ENCODE results near the gene SUMO3.

Gene SUMO3

GRCh38 chr21:44758781-44759627 lies 58.9 kb downstream of the SUMO3 start:
- H3K4me3 Mint-ChIP-seq: no peak overlapping the region
- peaks cover 6% of the 10 kb centered on the region for H3K4me1 Mint-ChIP-seq
- no peaks in the 10 kb centered on the region for H3K9me3 Mint-ChIP-seq
- no peaks in the 10 kb centered on the region for H3K36me3 Mint-ChIP-seq
- no peak overlapping the region for H3K27ac Mint-ChIP-seq
- H3K27me3 Mint-ChIP-seq: no peaks in the 10 kb centered on the region

- peaks cover 6% of the 10 kb centered on the region for H3K4me1 Mint-ChIP-seq
- H3K36me3 Mint-ChIP-seq: no peaks in the 10 kb centered on the region
- no peaks in the 10 kb centered on the region for H3K9me3 Mint-ChIP-seq
- H3K27ac Mint-ChIP-seq: no peak overlapping the region
- no peaks in the 10 kb centered on the region for H3K27me3 Mint-ChIP-seq
- H3K4me3 Mint-ChIP-seq: no peak overlapping the region
Observed at GRCh38 chr21:44758141-44758561, 59.7 kb downstream of the SUMO3 start.

- Mint-ChIP-seq H3K4me1 (peaks cover 6% of the 10 kb centered on the region), H3K27me3 (no peaks in the 10 kb centered on the region), H3K4me3 (no peak overlapping the region), H3K27ac (no peak overlapping the region), H3K36me3 (no peaks in the 10 kb centered on the region), H3K9me3 (no peaks in the 10 kb centered on the region)
Observed at GRCh38 chr21:44757731-44758130, 60.1 kb downstream of the SUMO3 start.

- no peaks in the 10 kb centered on the region for H3K36me3 Mint-ChIP-seq
- no peaks in the 10 kb centered on the region for H3K9me3 Mint-ChIP-seq
- no peaks in the 10 kb centered on the region for H3K27me3 Mint-ChIP-seq
- no peak overlapping the region for H3K4me3 Mint-ChIP-seq
- H3K4me1 Mint-ChIP-seq: peaks cover 5% of the 10 kb centered on the region
- H3K27ac Mint-ChIP-seq: no peak overlapping the region
Observed at GRCh38 chr21:44756423-44757185, 61.3 kb downstream of the SUMO3 start.
